ENCODE measurements around the gene ATAD5.
"Not testable (repeated sequence)": the region's sequence is repeated elsewhere in the genome, so short reads cannot be mapped to it uniquely, and the experiment has no call there.

Gene ATAD5

GRCh38 chr17:30807896-30808295 lies 23.9 kb upstream of the ATAD5 start:
- TF ChIP-seq CTCF (IDR thresholded peaks at IDR 0.05): no peak
- H3K4me3 ChIP-seq (ENCODE audit: low read depth, low read length): no peak overlapping the region
- H3K9me3 ChIP-seq (ENCODE audit: control insufficient read depth, low read length): no peaks in the 10 kb centered on the region
- no peaks in the 10 kb centered on the region for H3K36me3 ChIP-seq (ENCODE audit: control insufficient read depth, insufficient read depth, low read length)
- H2AFZ ChIP-seq: no peak overlapping the region
- H3K9ac ChIP-seq: no peak overlapping the region
- H3K4me1 ChIP-seq: no peaks in the 10 kb centered on the region
- peaks cover 4% of the 10 kb centered on the region for H3K79me2 ChIP-seq
- no peaks in the 10 kb centered on the region for H3K27me3 ChIP-seq (ENCODE audit: control insufficient read depth, insufficient read depth, low read length)
- H3K27ac ChIP-seq: no peak overlapping the region
- H3K4me2 ChIP-seq (ENCODE audit: low read length): no peak overlapping the region

GRCh38 chr17:30808785-30809286 lies 22.9 kb upstream of the ATAD5 start:
- H3K4me3 ChIP-seq (ENCODE audit: low read depth, low read length): no peak overlapping the region
- no peak overlapping the region for H2AFZ ChIP-seq
- no peak overlapping the region for H3K27ac ChIP-seq
- H3K79me2 ChIP-seq: peaks cover 4% of the 10 kb centered on the region
- no peak for TF ChIP-seq CTCF (IDR thresholded peaks at IDR 0.05)
- H3K9me3 ChIP-seq (ENCODE audit: control insufficient read depth, low read length): no peaks in the 10 kb centered on the region
- no peaks in the 10 kb centered on the region for H3K36me3 ChIP-seq (ENCODE audit: control insufficient read depth, insufficient read depth, low read length)
- H3K4me1 ChIP-seq: no peaks in the 10 kb centered on the region
- H3K27me3 ChIP-seq (ENCODE audit: control insufficient read depth, insufficient read depth, low read length): no peaks in the 10 kb centered on the region
- no peak overlapping the region for H3K4me2 ChIP-seq (ENCODE audit: low read length)
- no peak overlapping the region for H3K9ac ChIP-seq

- TF ChIP-seq CTCF (IDR thresholded peaks at IDR 0.05): no peak
- Histone ChIP-seq H2AFZ (no peak overlapping the region), H3K9me3 (ENCODE audit: control insufficient read depth, low read length) (no peaks in the 10 kb centered on the region), H3K4me1 (no peaks in the 10 kb centered on the region), H3K4me2 (ENCODE audit: low read length) (no peak overlapping the region), H3K4me3 (ENCODE audit: low read depth, low read length) (no peak overlapping the region), H3K36me3 (ENCODE audit: control insufficient read depth, insufficient read depth, low read length) (no peaks in the 10 kb centered on the region), H3K27ac (no peak overlapping the region), H3K9ac (no peak overlapping the region), H3K79me2 (peaks cover 4% of the 10 kb centered on the region), H3K27me3 (ENCODE audit: control insufficient read depth, insufficient read depth, low read length) (no peaks in the 10 kb centered on the region)
These were observed 21.9 kb upstream of the ATAD5 start for GRCh38 chr17:30809867-30810266.

- no peaks in the 10 kb centered on the region for H3K4me1 ChIP-seq
- no peak overlapping the region for H3K9ac ChIP-seq
- H3K4me2 ChIP-seq (ENCODE audit: low read length): no peak overlapping the region
- H3K79me2 ChIP-seq: peaks cover 8% of the 10 kb centered on the region
- H3K36me3 ChIP-seq (ENCODE audit: control insufficient read depth, insufficient read depth, low read length): no peaks in the 10 kb centered on the region
- no peak for TF ChIP-seq CTCF (IDR thresholded peaks at IDR 0.05)
- no peak overlapping the region for H3K27ac ChIP-seq
- no peak overlapping the region for H3K4me3 ChIP-seq (ENCODE audit: low read depth, low read length)
- no peaks in the 10 kb centered on the region for H3K27me3 ChIP-seq (ENCODE audit: control insufficient read depth, insufficient read depth, low read length)
- no peak overlapping the region for H2AFZ ChIP-seq
- no peaks in the 10 kb centered on the region for H3K9me3 ChIP-seq (ENCODE audit: control insufficient read depth, low read length)
These were observed 19.3 kb upstream of the ATAD5 start for GRCh38 chr17:30812218-30813177.

GRCh38 chr17:30814236-30814635 lies 17.5 kb upstream of the ATAD5 start:
- H3K4me2 ChIP-seq (ENCODE audit: low read length); H3K27me3 ChIP-seq (ENCODE audit: control insufficient read depth, insufficient read depth, low read length); H3K36me3 ChIP-seq (ENCODE audit: control insufficient read depth, insufficient read depth, low read length); H2AFZ ChIP-seq; H3K4me1 ChIP-seq; H3K9me3 ChIP-seq (ENCODE audit: control insufficient read depth, low read length); H3K9ac ChIP-seq; H3K4me3 ChIP-seq (ENCODE audit: low read depth, low read length); H3K27ac ChIP-seq: not testable (repeated sequence)
- H3K79me2 ChIP-seq: peaks cover 13% of the 10 kb centered on the region

GRCh38 chr17:30814860-30815259 lies 16.9 kb upstream of the ATAD5 start:
- H3K4me3 ChIP-seq (ENCODE audit: low read depth, low read length); H2AFZ ChIP-seq; H3K9me3 ChIP-seq (ENCODE audit: control insufficient read depth, low read length); H3K9ac ChIP-seq; H3K4me2 ChIP-seq (ENCODE audit: low read length); H3K27me3 ChIP-seq (ENCODE audit: control insufficient read depth, insufficient read depth, low read length); H3K36me3 ChIP-seq (ENCODE audit: control insufficient read depth, insufficient read depth, low read length); H3K27ac ChIP-seq; H3K4me1 ChIP-seq: not testable (repeated sequence)
- peaks cover 18% of the 10 kb centered on the region for H3K79me2 ChIP-seq

Data from parathyroid adenoma (tissue), 2 donors.